Endothelial cell of umbilical vein (primary cell): ENCODE measurements around the gene RASA2. TPM values are rescaled to one million over a fixed set of nuclear protein-coding genes. Genes with fewer than 3 reads are reported as not detected.

ENCODE experiments used
- BruUV-seq: library from RNA; stranded (reverse); fragments of 400-500 nt; replicated peaks from 2 replicates; lab custom pipeline; 2021; lab: Mats Ljungman, UMichigan
- CTCF ChIA-PET: fragments of 300-600, 350-600 bp; sonication (Branson Sonifier 250); formaldehyde crosslinking; loops from one replicate; lab custom pipeline; 2021; ENCODE audit warnings: antibody characterized with exemption, inconsistent platforms; lab: Charles Lee
- POLR2A ChIA-PET: fragments of 300-600, 350-600 bp; sonication (Branson Sonifier 250); formaldehyde crosslinking; loops from one replicate; lab custom pipeline; 2021; ENCODE audit warnings: antibody characterized with exemption, inconsistent platforms; lab: Charles Lee
- DNase-seq: peaks from one replicate; pipeline ENCODE4 v3.0.0-alpha.2; 2011; ENCODE audit warnings: low read depth, low spot score
- FAIRE-seq: peaks from 2 replicates; lab custom pipeline; 2011; peaks lifted over from hg19 to GRCh38; lab: Jason Lieb, UNC
- H2AFZ ChIP-seq: 2 replicates; pipeline ENCODE4 v1.6.0; 2012; ENCODE audit warnings: low read depth, low read length, control low read depth, inconsistent platforms
- H3K27ac ChIP-seq: 2 replicates; pipeline ENCODE4 v1.5.1; 2011; ENCODE audit warnings: low read depth, mild to moderate bottlenecking, control low read depth, low read length, moderate library complexity; ENCODE audit not compliant: insufficient read depth
- H3K27me3 ChIP-seq, 2 experiments: 2 replicates each; pipeline versions ENCODE4 v1.6.0 to v1.6.1; 2011; ENCODE audit warnings: low read length in 2 of 2, mixed read lengths in 1 of 2; ENCODE audit not compliant: control insufficient read depth in 2 of 2, insufficient read depth in 2 of 2
- H3K36me3 ChIP-seq, 2 experiments: 2 replicates in 1 of 2; 3 replicates in 1 of 2; pipeline ENCODE4 v1.5.1; 2011; ENCODE audit warnings: low read length in 2 of 2, mild to moderate bottlenecking in 1 of 2, moderate library complexity in 1 of 2; ENCODE audit not compliant: control insufficient read depth in 2 of 2, insufficient read depth in 2 of 2; ENCODE audit errors: extremely low read depth in 1 of 2
- H3K4me1 ChIP-seq: 3 replicates; pipeline ENCODE4 v1.5.1; 2011; ENCODE audit warnings: mild to moderate bottlenecking, low read length; ENCODE audit not compliant: control insufficient read depth, insufficient read depth; ENCODE audit errors: extremely low read depth
- H3K4me2 ChIP-seq: 2 replicates; pipeline ENCODE4 v1.6.1; 2011; ENCODE audit warnings: low read length, control low read depth, mixed read lengths; ENCODE audit not compliant: insufficient read depth
- H3K4me3 ChIP-seq, 3 experiments: fragments of 200-600 bp in 1 of 3; sonication (generic), shearing (Covaris generic) in 1 of 3; replicated peaks in 1 of 3; 2 replicates each; pipeline ENCODE4 v1.5.1; 2011 to 2016; ENCODE audit warnings: control low read depth in 3 of 3, low read length in 3 of 3, mild to moderate bottlenecking in 2 of 3, inconsistent platforms in 1 of 3, low read depth in 1 of 3, moderate library complexity in 1 of 3; ENCODE audit not compliant: insufficient read depth in 1 of 3
- H3K79me2 ChIP-seq: 2 replicates; pipeline ENCODE4 v1.6.0; 2012; ENCODE audit warnings: low read length, inconsistent platforms; ENCODE audit not compliant: control insufficient read depth, insufficient read depth
- H3K9ac ChIP-seq: replicated peaks from 2 replicates; pipeline ENCODE3; 2011; ENCODE audit warnings: low read length, control low read depth; ENCODE audit not compliant: insufficient read depth; ENCODE audit errors: extremely low read depth
- H3K9me1 ChIP-seq: replicated peaks from 3 replicates; pipeline ENCODE4 v1.6.0; 2011; ENCODE audit warnings: mild to moderate bottlenecking, low read length; ENCODE audit not compliant: control insufficient read depth, insufficient read depth; ENCODE audit errors: extremely low read depth
- H3K9me3 ChIP-seq: replicated peaks from 2 replicates; pipeline ENCODE4 v1.5.1; 2012; ENCODE audit warnings: low read length, inconsistent platforms; ENCODE audit not compliant: control insufficient read depth, insufficient read depth
- H4K20me1 ChIP-seq: replicated peaks from 2 replicates; pipeline ENCODE3; 2011; ENCODE audit warnings: mild to moderate bottlenecking, low read length; ENCODE audit not compliant: control insufficient read depth, insufficient read depth; ENCODE audit errors: extremely low read depth
- EZH2 ChIP-seq: IDR thresholded peaks from 2 replicates; pipeline ENCODE4 v1.6.1; 2012; ENCODE audit warnings: borderline replicate concordance, low read depth, mild to moderate bottlenecking, moderate library complexity, low read length, inconsistent platforms; ENCODE audit not compliant: severe bottlenecking
- FOS ChIP-seq: IDR thresholded peaks from 2 replicates; pipeline ENCODE4 v1.6.1; 2011; ENCODE audit warnings: mild to moderate bottlenecking, low read length, moderate library complexity, borderline replicate concordance; ENCODE audit not compliant: insufficient read depth
- MYC ChIP-seq: IDR thresholded peaks from one replicate; pipeline ENCODE4 v1.6.1; 2011; ENCODE audit warnings: mild to moderate bottlenecking, low read depth, low read length
- POLR2AphosphoS5 ChIP-seq: IDR thresholded peaks from 2 replicates; pipeline ENCODE4 v1.6.1; 2012; ENCODE audit warnings: low read depth, mild to moderate bottlenecking, control low read depth, low read length, moderate library complexity; ENCODE audit not compliant: insufficient read depth
- dilution Hi-C: fragments of 300-500 bp; cut with MboI; formaldehyde crosslinking; loops from one replicate; pipeline ENCODE4 v1.15.0; 2019; ENCODE audit warnings: low sequenced_read_pairs; ENCODE audit not compliant: extremely low pct_ligation_motif_present
- intact Hi-C: fragments of 100-400 bp; cut with micrococcal nuclease; formaldehyde crosslinking; loops from one replicate; pipeline ENCODE4 v1.10.0; 2022
- polyA plus RNA-seq, 4 experiments: library from polyadenylated mRNA; depleted of rRNA in 3 of 4; stranded (reverse) in 3 of 4; unstranded in 1 of 4; fragments of >200 nt; gene quantifications; 2 replicates each; pipeline versions ENCODE4 v1.2.1 to v1.2.3, GENCODE V29; 2011 to 2012; ENCODE audit warnings: missing spikeins in 1 of 4
- total RNA-seq: library from RNA; stranded (reverse); gene quantifications from 2 replicates; pipeline ENCODE4 v1.2.3, GENCODE V29; 2021
- TF ChIP-seq, protein P1 (sequence below), 2 donors: IDR thresholded peaks; 1 replicate in 1 of 2; 2 replicates in 1 of 2; pipeline ENCODE4 v1.5.1; 2011; ENCODE audit warnings: low read length in 2 of 2, mild to moderate bottlenecking in 2 of 2, moderate library complexity in 2 of 2, control low read depth in 1 of 2, inconsistent platforms in 1 of 2, low read depth in 1 of 2; ENCODE audit not compliant: insufficient read depth in 1 of 2; ENCODE audit errors: extremely low read depth in 1 of 2
- TF ChIP-seq, protein P2 (sequence below): IDR thresholded peaks from 2 replicates; pipeline ENCODE4 v1.6.1; 2011; ENCODE audit not compliant: insufficient read depth, insufficient read length

Gene RASA2
- total and polyA plus RNA-seq, 2 donors (not counting 3 experiments of a cell fraction or from before 2014, with no cell fraction given): 3.1 to 20.2 TPM

DNA sequence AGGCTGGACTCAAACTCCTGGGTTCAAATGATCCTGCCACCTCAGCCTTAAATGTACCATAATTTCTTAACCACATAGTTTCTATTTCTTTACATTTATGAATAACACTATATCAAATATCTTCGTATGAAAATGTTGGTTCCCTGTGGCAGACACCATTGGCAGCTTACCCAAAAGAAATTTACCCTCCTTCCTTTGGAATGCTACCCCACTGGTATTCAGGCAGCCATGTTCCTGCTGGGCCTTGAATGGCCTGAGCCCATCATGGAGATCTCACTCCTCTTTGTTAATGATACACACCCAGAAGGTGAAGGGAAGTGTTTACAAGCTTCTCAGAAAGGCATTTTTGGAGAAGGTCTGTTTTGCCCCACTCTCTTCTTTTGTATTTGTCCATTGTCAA is 157.0 kb downstream of the RASA2 start:
- H3K4me3 ChIP-seq: no peak overlapping the region
- no peaks in the 10 kb centered on the region for H3K9me1 ChIP-seq
- dilution Hi-C loops: no loop called here
- no peaks in the 10 kb centered on the region for H3K36me3 ChIP-seq
- ChIA-PET POLR2A (no interaction called here), CTCF (interaction anchor here (0.7 to 1.9 kb wide), 5 partner anchors 11 to 184 kb away, joined by 3 to 11 read pairs (median 4); no protein-coding TSS in a partner anchor)
- FAIRE-seq (no peak), DNase-seq (no peak)
- H3K27ac ChIP-seq: no peak overlapping the region
- TF ChIP-seq MYC: no peak
- no peak for TF ChIP-seq POLR2AphosphoS5
- TF ChIP-seq, protein P1, sequence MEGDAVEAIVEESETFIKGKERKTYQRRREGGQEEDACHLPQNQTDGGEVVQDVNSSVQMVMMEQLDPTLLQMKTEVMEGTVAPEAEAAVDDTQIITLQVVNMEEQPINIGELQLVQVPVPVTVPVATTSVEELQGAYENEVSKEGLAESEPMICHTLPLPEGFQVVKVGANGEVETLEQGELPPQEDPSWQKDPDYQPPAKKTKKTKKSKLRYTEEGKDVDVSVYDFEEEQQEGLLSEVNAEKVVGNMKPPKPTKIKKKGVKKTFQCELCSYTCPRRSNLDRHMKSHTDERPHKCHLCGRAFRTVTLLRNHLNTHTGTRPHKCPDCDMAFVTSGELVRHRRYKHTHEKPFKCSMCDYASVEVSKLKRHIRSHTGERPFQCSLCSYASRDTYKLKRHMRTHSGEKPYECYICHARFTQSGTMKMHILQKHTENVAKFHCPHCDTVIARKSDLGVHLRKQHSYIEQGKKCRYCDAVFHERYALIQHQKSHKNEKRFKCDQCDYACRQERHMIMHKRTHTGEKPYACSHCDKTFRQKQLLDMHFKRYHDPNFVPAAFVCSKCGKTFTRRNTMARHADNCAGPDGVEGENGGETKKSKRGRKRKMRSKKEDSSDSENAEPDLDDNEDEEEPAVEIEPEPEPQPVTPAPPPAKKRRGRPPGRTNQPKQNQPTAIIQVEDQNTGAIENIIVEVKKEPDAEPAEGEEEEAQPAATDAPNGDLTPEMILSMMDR (IDR thresholded peaks at IDR 0.05; ENCODE audit: extremely low read depth in 1 of 2, insufficient read depth in 1 of 2, low read depth in 1 of 2, low read length in 2 of 2): no peak
- TF ChIP-seq EZH2: no peak
- TF ChIP-seq FOS: no peak
- no peaks in the 10 kb centered on the region for H3K4me1 ChIP-seq
- H3K9ac ChIP-seq: no peak overlapping the region
- H2AFZ ChIP-seq: no peak overlapping the region
- BruUV-seq: no TSS peak
- H3K9me3 ChIP-seq: no peaks in the 10 kb centered on the region
- H3K27me3 ChIP-seq: no peaks in the 10 kb centered on the region
- no peaks in the 10 kb centered on the region for H4K20me1 ChIP-seq
- H3K79me2 ChIP-seq: no peaks in the 10 kb centered on the region
- H3K4me2 ChIP-seq: no peak overlapping the region
- intact Hi-C loops: loop anchor here (2.0 to 10.0 kb wide), 3 partner anchors 269 to 351 kb away; no protein-coding TSS in a partner anchor

DNA sequence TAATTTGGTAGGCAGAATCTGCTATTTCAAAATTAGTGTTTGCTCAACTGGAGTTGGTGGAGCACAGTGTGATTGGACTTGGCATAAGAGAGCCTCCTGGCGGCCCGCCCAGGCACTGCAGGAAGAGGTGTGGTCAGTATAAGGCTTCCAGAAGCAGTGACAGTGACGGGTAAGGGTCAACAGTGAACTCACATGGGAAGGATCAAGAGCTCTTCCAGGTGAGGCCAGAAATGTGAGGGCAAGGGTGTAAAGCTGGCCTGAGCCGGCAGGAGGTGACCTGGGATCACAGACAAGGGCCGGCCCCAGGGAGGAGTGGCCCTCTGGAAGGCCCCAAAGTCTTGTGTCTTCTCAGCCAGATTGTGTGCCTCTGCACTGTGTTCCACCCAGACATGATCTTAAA is 158.1 kb downstream of the RASA2 start:
- ChIA-PET CTCF (interaction anchor here (0.6 to 1.9 kb wide), 9 partner anchors 9 to 232 kb away, joined by 3 to 11 read pairs (median 4); partner anchors contain the start of gene ATP1B3), POLR2A (no interaction called here)
- H3K4me2 ChIP-seq: no peak overlapping the region
- no peak overlapping the region for H3K4me3 ChIP-seq
- TF ChIP-seq, protein P2, sequence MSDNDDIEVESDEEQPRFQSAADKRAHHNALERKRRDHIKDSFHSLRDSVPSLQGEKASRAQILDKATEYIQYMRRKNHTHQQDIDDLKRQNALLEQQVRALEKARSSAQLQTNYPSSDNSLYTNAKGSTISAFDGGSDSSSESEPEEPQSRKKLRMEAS: no peak
- TF ChIP-seq, protein P1 (IDR thresholded peaks at IDR 0.05; ENCODE audit: extremely low read depth in 1 of 2, insufficient read depth in 1 of 2, low read depth in 1 of 2, low read length in 2 of 2): peak; percentile 76 to 88
- H3K9me1 ChIP-seq: no peaks in the 10 kb centered on the region
- BruUV-seq: no TSS peak
- FAIRE-seq: peak; percentile 76
- no peaks in the 10 kb centered on the region for H3K9me3 ChIP-seq
- dilution Hi-C loops (no loop called here), intact Hi-C loops (loop anchor here (1.0 to 10.0 kb wide), 6 partner anchors 93 to 350 kb away; partner anchors contain the start of gene RNF7)
- peak; percentile 43 for DNase-seq
- H3K27ac ChIP-seq: no peak overlapping the region
- H3K4me1 ChIP-seq: no peaks in the 10 kb centered on the region
- H3K27me3 ChIP-seq: no peaks in the 10 kb centered on the region
- H3K36me3 ChIP-seq: no peaks in the 10 kb centered on the region
- no peaks in the 10 kb centered on the region for H3K79me2 ChIP-seq
- H3K9ac ChIP-seq: no peak overlapping the region
- no peaks in the 10 kb centered on the region for H4K20me1 ChIP-seq
- no peak overlapping the region for H2AFZ ChIP-seq
